Kidney glomerular epithelial cell (primary cell): ENCODE data around the gene PRR23C.
"Not testable (repeated sequence)": the region's sequence is repeated elsewhere in the genome, so short reads cannot be mapped to it uniquely, and the experiment has no call there.

ENCODE experiments used
- DNase-seq: peaks from one replicate; lab custom pipeline; 2025; lab: John Stamatoyannopoulos, UW

PRR23C gene

DNA sequence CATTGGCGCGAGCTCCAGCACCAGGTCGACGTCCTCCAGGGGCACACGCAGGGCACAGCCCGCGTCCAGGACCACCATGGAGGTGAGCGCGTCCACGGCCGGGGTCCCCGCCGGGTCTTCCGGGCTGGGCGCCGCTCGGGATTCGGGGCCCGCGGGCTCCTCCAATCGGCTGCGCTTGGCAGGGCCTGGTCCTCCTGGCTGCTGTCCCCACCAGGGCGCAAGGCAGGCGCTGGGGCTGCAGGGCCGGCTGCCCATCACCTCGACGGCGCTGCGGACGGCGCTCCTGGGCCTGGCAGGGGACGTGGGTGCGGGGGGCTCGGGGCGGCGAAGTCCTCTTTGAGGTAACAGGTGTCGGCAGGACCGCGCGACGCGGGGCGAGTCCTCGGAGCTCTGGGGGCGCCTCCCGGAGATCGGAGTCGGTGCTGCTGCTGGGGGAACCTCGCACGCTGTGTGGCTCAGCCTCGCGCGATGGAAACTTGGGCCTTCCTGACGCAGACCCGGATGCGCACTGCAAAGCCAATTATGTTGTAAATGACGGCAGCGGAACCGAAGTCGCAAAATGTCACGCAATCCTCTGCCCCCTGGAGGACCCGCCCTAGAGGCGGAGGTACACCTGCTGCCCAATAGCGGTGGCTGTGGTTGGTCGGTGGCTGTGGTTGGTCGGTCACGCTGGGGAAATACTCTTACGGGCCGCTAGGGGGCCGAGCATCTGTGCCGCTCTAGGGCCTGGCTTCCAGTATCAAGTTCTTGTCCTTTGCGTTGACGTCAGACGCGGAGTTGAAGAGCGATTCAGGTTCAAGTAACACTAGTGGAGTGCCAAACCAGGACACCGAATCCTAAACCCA, at the start of gene PRR23C:
TSS of gene PRR23C (minus strand) at position 527 of the 845 bp plus-strand sequence. CDS start at position 255, 272 bp downstream.
- no peak for DNase-seq

DNA sequence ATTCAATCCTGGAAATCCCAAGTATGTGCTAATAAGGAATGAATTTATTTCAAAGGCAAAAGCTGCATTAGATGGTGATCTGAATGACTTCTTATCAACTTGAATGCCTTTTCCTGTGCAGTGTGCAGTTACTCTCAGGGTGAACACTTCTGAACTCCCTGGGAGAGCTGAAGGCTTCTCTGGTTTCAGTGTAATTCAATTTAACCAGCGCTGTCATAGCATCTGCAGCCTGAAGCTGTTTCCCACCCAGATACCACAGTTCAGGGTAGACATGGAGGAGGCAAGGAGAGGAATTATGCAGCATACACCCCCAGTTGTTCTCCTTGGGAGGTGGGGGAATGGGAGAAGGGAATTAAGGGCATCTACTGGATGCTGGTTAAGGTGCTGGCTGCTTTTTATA, 49.1 kb upstream of the PRR23C start:
- no peak for DNase-seq

DNA sequence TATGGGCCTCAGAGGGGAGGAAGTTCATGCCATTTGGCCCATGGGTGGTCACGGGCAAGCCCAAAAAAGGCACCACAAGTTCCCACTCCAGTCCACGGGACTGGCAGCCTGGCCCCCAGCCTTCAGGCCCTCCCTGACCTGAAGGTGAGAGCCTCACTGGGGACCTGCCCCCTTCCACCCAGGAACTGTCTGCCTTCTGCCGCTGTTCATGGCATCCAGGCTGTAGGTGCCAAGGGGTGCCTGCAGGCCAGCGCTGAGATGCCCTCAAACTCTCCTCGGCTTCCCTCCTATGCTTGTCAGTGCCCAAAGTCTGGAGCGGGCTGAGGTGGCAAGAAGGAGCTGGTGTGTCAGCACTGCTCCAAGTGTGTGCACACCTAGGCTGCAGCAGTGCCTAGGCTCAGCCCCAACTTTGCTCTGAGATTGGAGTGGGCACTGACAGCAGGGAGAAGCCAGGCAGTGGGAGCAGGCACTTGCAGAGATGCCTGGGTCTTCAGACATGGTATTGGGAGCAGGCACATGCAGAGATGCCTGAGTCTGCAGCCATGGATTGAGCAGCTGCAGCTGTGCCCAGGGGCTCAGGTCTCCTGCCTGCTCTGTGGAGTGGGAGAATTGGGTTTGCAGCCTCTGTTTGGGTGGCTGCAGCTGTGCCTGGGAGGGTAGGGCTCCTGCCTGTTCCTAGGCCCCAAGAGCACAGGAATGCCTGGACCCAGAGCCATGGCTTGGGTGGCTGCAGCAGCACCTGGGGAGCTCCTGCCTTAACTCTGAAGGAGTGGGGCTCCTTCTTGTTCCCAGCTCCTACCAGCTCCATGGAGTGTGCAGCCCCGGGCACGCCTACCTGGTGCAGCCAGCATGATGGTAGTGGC, 44.0 kb upstream of the PRR23C start:
- DNase-seq: no peak

DNA sequence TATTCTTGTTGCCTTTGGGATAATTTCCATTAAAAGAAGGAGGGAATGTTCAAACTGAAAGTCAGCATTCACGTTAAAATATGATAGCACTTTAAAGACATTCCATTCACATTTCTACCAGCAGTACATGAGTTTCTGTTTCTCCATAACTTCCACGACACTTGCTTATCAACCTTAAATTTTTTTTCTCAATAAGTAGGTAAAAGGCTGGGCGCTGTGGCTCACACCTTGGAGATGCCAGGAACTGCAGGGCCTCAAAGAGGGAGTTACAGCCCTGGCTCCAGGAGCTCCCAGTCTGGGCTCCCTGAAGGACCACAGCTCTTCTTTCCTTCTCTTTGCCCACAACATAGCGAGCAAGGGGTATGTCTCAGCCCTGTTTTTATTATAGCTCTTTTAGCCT, 42.9 kb upstream of the PRR23C start:
- DNase-seq: no peak

DNA sequence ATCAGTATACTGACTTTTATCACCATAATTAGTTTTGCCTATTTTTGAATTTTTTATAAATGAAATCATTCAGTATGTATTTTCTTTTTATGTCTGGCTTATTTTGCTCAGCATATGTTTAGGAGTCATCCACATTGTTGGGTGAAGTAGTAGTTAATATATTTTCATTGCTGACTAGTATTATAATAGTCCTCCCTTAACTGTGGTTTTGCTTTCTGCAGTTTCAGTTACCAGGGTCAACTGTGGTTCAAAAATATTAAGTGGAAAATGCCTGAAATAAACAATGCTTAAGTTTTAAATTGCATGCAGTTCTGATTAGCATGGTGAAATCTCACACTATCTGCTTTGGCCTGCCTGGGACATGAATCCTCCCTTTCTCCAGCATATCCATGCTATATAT, 39.5 kb upstream of the PRR23C start:
- DNase-seq: no peak

DNA sequence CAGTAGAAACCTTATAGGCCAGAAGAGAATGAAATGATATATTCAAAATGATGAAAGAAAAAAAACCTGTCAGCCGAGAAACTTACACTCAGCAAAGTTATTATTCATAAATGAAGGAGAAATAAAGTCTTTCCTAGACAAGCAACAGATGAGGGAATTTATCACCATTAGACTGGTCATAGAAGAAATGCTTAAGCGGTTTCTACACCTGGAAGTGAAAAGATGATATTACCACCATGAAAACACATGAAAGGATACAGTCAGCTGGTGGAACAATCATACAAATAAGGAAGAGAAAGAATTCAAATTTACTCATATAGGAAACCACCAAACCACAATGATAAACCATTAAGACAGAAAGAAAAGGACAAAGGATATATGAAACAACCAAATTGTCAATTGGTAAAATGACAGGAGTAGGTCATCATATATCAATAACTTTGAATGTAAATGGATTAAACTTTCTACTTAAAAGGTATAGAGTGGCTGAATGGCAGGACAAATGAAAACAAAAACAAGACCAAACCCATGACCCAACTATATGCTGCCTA, 29.9 kb upstream of the PRR23C start:
- no peak for DNase-seq

DNA sequence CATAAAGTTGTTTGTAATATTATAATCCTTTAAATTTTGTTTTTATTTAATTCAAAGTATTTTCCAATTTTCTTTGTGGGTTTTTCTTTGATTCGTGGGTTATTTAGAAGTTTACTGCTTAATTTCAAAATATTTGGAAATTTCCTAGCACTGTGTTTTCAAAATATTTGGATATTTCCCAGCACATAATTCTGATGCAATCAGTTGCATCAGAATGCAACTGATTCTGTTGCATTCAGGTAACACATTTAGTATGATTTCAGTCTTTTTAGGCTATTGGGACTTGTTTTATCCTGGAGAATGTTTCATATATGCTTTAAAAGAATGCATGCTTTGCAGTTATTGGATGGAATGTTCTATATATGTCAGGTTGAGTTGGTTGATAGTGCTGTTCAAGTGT, 18.2 kb upstream of the PRR23C start:
- no peak for DNase-seq

DNA sequence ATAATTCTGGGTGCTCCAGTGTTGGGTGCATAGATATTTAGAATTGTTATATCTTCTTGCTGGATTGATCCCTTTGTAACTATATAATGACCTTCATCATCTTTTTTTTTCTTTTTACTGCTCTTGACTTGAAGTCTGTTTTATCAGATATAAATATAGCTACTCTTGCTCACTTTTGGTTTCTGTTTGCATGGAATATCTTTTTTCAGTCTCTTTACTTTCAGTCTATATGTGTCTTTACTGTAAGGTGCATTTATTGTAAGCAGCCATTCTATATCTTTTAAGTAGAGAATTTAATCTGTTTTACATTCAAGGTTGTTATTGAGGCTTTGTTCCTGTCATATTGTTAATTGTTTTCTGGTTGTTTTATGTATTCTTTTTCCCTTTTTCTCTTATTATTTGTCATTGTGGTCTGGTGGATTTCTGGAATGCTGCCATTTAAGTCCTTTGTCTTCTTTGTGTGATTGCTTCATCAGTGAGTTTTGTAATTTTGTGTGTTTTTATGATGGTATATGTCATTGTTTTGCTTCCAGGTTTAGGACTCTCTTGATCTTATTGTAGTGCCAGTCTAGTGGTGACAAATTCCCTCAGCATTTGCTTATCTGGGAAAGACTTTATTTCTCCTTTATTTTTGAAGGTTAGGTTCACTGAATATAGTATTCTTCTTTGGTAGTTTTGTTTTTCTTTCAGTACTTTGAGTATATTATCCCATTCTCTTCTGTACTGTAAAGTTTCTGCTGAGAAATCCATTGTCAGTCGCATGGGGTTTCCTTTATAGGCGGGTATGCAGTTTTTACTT, 8.3 kb upstream of the PRR23C start:
- no peak for DNase-seq

DNA sequence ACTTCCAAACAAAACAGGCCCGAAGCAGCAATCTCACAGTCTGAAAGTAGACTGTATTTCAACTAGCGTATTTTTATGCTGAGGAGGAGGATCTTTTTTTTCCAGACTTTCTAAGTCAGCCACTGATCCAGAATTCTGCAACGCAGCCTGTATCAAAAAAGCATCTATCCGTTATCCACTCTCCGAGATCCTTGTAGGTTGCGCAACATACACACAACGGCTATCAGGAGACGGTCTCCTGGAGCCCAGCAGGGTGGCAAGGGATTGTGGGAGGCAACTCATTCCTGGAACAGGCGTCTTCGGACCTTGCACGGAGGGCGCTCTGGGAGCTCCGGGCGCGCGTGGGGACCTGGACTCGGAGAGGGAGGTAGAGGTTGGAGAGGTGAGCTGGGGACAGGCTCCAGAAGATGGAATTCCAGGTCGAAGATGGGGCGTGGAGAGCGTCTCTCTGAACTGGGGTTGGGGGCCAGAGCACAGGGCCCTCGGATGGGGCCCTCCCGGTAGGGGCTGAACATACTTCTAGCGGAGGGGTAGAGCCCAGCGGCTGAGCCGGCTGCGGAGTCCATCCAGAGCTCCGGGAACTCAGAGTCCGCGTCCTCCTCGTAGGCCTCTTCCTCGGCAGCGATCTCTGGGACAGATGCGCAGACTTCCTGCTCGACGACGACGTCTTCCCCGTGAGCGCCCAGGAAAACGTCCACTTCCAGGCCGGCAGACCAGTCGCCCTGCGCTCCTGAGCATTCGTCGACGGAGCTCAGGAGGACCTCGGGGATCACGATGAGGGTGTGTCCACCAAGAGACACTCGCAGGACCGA, 932 bp downstream of the PRR23C start:
- no peak for DNase-seq

DNA sequence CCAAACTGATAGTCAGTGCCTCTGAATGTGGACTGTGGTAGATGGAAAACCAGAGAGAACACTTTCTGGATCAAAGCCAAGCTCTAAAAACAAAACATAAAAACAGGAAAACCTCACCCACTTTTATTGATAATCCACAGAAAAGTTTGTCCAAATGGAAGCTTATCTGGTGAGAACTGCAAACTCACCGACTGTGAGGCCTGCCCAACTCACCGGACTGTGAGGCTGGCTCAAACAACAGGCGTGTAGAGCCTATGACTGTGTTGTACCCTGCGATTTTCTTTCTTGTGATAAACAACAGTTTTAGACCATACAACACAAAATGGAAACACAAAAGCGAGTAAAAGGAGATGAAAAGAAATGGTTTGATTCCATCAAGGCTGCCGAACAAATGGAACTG, 7.2 kb downstream of the PRR23C start:
- DNase-seq: no peak

DNA sequence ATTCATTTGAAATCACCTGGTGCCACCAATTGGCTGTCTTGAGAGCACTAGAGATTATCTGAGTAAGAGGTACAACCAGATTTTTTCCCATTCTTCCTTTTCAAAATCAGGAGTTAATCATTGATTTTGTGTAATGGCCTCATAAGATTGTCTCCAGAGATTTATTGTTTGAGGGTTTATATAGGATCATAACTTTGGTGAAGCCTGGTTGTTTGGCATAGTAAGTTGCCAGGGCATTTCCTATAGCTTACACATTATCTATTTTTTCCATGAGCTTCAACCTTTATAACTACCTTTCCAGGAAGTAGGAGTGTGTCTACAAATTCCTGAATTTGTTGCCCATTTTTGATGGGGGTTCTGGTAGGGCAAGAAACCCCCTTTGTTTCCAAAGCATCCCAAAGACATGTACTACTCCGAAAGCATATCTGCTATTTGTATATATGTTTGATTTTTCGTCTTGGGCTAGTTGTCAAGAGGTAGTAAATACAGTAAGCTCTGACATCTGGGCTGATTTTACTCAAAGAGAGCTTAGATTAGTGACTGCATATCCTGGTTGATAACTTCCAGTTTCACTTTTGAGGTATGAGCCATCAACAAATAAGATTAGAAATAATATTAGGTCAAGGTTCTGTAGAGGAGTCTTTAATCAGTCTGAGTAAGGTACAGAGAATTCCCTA, 12.2 kb downstream of the PRR23C start:
- DNase-seq: no peak

DNA sequence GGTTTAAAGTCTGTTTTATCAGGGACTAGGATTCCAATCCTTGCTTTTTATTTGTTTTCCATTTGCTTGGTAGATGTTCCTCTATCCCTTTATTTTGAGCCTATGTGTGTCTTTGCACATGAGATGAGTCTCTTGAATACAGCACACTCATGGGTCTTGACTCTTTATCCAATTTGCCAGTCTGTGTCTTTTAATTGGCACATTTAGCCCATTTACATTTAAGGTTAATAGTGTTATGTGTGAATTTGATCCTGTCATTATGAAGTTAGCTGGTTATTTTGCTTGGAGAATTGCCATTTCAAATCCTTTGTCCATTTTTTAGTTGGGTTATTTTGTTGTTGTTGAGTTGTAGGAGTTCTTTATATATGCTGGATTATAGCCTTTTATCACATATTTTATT, 14.1 kb downstream of the PRR23C start:
- not testable (repeated sequence) for DNase-seq

DNA sequence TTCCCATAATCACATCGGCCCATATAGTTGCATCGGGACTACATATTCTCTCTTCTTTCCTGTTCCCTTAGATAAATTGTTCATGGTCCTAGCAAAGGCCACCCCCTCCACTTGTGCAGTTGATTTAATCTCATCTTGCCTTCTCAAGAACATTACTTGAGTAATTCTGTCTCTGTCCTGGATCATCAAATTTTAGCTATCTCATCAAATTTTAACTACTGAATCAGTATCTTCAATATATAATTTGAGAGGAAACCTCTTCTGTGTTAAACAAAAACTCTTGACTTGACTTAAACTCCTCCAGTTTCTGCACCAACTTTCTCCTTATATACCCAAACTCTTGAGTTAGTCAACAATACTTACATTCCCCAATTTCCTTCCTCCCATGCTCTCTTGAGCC, 19.7 kb downstream of the PRR23C start:
- DNase-seq: no peak

DNA sequence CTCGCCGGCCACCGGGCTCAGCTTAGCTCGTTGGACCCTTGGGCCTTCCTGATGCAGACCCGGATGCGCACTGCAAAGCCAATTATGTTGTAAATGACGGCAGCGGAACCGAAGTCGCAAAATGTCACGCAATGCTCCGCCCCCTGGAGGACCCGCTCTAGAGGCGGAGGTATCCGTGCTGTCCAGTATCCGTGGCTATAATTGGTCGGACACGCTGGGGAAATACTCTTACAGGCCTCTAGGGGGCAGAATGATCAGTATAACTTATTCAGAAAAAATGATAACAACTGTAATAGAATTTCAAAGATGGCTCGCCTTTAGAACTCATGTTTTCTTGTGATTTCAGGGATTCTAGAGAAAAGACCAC, 23.8 kb downstream of the PRR23C start, which contains the start of gene PRR23B:
TSS of gene PRR23B (minus strand) at position 59 of the 367 bp plus-strand sequence. CDS start 265 bp downstream, outside the sequence.
- no peak for DNase-seq

DNA sequence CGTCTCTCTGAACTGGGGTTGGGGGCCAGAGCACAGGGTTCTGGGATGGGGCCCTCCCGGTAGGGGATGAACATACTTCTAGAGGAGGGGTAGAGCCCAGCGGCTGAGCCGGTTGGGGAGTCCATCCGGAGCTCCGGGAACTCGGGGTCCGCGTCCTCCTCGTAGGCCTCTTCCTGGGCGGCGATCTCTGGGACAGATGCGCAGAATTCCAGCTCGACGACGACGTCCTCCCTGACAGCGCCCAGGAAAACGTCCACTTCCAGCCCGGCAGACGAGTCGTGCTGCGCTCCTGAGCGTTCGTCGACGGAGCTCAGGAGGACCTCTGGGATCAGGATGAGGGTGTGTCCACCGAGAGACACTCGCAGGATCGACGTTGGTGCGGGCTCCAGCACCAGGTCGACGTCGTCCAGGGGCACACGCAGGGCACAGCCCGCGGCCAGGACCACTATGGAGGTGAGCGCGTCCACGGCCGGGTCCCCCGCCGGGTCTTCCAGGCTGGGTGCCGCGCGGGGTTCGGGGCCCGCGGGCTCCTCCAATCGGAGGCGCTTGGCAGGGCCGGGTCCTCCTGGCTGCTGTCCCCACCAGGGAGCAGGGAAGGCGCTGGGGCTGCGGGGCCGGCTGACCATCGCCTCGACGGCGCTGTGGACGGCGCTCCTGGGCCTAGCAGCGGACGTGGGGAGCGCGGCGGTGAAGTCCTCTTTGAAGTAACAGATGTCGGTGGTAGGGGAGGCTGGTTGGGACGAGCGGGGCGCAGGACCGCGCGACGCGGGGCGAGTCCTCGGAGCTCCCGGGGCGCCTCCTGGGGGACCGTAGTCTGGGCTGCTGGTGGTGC, 24.4 kb downstream of the PRR23C start:
- DNase-seq: no peak

DNA sequence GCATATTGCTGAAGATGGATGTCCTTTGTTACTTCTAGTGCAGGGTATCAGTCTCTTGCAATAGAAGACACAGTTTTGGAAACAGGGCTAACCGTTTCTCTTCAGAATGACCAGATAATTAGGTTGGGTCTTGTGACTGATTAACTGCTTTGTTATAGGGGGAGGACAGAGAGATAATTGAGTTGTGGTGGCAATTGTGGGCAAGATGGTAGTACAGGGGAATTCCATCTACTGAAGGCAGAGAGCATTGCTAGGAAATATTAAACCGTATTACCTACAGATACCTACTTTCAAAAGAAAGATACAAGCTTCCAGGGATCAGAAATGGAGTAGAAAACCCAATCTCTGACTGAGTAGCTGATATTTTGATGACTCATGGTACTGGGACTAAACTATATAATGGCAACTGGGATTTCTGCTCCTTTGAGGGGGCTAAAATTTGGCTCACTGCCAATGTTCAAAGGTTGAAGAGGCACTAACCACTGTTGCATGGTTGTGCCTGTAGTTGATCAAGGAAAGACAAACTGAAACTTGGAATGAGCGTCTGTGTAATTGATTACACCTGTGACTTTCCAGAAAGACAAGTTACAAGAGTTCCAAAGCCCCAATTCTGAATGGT, 28.2 kb downstream of the PRR23C start:
- no peak for DNase-seq

DNA sequence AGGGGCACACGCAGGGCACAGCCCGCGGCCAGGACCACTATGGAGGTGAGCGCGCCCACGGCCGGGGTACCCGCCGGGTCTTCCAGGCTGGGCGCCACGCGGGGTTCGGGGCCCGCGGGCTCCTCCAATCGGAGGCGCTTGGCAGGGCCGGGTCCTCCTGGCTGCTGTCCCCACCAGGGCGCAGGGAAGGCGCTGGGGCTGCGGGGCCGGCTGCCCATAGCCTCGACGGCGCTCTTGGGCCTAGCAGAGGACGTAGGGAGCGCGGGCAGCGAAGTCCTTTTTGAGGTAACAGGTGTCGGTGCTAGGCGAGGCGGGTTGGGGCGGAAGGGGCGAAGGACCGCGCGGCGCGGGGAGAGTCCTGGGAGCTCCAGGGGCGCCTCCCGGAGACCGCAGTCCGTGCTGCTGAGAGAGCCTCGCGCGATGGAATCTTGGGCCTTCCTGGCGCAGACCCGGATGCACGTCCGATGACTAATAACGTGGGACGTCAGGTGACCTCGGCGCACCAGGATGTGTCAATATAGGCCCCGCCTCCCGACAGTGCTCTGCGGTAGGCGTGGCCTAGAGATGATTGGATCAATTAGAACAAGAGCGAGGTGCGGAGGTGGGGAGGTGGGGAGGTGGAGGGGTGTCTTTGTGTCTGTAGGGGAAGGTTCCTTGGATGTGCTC, 38.5 kb downstream of the PRR23C start, which contains the start of gene PRR23A:
TSS of gene PRR23A (minus strand) at position 218 of the 666 bp plus-strand sequence. CDS start at position 218, 0 bp downstream.
- DNase-seq: no peak

DNA sequence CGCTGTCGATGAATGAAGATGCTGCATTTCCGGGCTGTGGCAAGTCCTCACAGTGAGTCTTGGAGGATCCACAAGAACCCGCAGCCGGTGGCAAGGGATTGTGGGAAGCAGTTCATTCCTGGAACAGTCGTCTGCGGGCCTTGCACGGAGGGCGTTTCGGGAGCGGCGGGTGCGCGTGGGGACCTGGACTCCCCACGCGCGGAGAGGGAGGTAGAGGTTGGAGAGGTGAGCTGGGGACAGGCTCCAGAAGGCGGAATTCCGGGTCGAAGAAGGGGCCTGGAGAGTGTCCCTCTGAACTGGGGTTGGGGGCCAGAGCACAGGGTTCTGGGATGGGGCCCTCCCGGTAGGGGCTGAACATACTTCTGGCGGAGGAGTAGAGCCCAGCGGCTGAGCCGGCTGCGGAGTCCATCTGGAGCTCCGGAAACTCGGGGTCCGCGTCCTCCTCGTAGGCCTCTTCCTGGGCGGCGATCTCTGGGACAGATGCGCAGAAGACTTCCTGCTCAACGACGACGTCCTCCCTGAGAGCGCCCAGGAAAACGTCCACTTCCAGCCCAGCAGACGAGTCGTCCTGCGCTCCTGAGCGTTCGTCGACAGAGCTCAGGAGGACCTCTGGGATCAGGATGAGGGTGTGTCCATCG, 39.2 kb downstream of the PRR23C start:
- no peak for DNase-seq
